Measurements from ENCODE around the gene ZNF423.
"Not testable (repeated sequence)": the region's sequence is repeated elsewhere in the genome, so short reads cannot be mapped to it uniquely, and the experiment has no call there.

ZNF423 gene

GRCh38 chr16:49562894-49563293, 293.0 kb downstream of the ZNF423 start:
- not testable (repeated sequence) for DNase-seq (ENCODE audit: low read depth in 2 of 2, low spot score in 1 of 2)

GRCh38 chr16:49562228-49562627, 293.7 kb downstream of the ZNF423 start:
- DNase-seq (ENCODE audit: low read depth in 2 of 2, low spot score in 1 of 2): no peak

GRCh38 chr16:49560004-49560830, 295.7 kb downstream of the ZNF423 start:
- no peak for DNase-seq (ENCODE audit: low read depth in 2 of 2, low spot score in 1 of 2)

- DNase-seq (ENCODE audit: low read depth in 2 of 2, low spot score in 1 of 2): no peak
Observed at GRCh38 chr16:49559242-49559641, 296.7 kb downstream of the ZNF423 start.

- DNase-seq (ENCODE audit: low read depth in 2 of 2, low spot score in 1 of 2): no peak
Observed at GRCh38 chr16:49558451-49558850, 297.5 kb downstream of the ZNF423 start.

GRCh38 chr16:49556606-49557446, 299.1 kb downstream of the ZNF423 start:
- DNase-seq (ENCODE audit: low read depth in 2 of 2, low spot score in 1 of 2): no peak

GRCh38 chr16:49556249-49556605, 299.7 kb downstream of the ZNF423 start:
- no peak for DNase-seq (ENCODE audit: low read depth in 2 of 2, low spot score in 1 of 2)

GRCh38 chr16:49554681-49555080, 301.2 kb downstream of the ZNF423 start:
- DNase-seq (ENCODE audit: low read depth in 2 of 2, low spot score in 1 of 2): no peak

GRCh38 chr16:49552313-49552928, 303.5 kb downstream of the ZNF423 start:
- no peak for DNase-seq (ENCODE audit: low read depth in 2 of 2, low spot score in 1 of 2)

- no peak for DNase-seq (ENCODE audit: low read depth in 2 of 2, low spot score in 1 of 2)
Observed at GRCh38 chr16:49550666-49551065, 305.2 kb downstream of the ZNF423 start.

GRCh38 chr16:49550140-49550539, 305.8 kb downstream of the ZNF423 start:
- no peak for DNase-seq (ENCODE audit: low read depth in 2 of 2, low spot score in 1 of 2)

GRCh38 chr16:49548325-49548970, 307.5 kb downstream of the ZNF423 start:
- DNase-seq (ENCODE audit: low read depth in 2 of 2, low spot score in 1 of 2): no peak

- DNase-seq (ENCODE audit: low read depth in 2 of 2, low spot score in 1 of 2): no peak
Observed at GRCh38 chr16:49547448-49547847, 308.5 kb downstream of the ZNF423 start.

- no peak for DNase-seq (ENCODE audit: low read depth in 2 of 2, low spot score in 1 of 2)
Observed at GRCh38 chr16:49546735-49547134, 309.2 kb downstream of the ZNF423 start.

GRCh38 chr16:49545741-49546448, 310.0 kb downstream of the ZNF423 start:
- no peak for DNase-seq (ENCODE audit: low read depth in 2 of 2, low spot score in 1 of 2)

GRCh38 chr16:49545243-49545642, 310.7 kb downstream of the ZNF423 start:
- DNase-seq (ENCODE audit: low read depth in 2 of 2, low spot score in 1 of 2): no peak

- no peak for DNase-seq (ENCODE audit: low read depth in 2 of 2, low spot score in 1 of 2)
Observed at GRCh38 chr16:49544828-49545227, 311.1 kb downstream of the ZNF423 start.

- DNase-seq (ENCODE audit: low read depth in 2 of 2, low spot score in 1 of 2): no peak
Observed at GRCh38 chr16:49543631-49543946, 312.3 kb downstream of the ZNF423 start.

GRCh38 chr16:49542946-49543630, 312.8 kb downstream of the ZNF423 start:
- DNase-seq (ENCODE audit: low read depth in 2 of 2, low spot score in 1 of 2): no peak

GRCh38 chr16:49542391-49542891, 313.5 kb downstream of the ZNF423 start:
- no peak for DNase-seq (ENCODE audit: low read depth in 2 of 2, low spot score in 1 of 2)
